Muscle of leg (tissue), 11 donors: ENCODE results near the gene SPEM1. TPM values are rescaled to one million over a fixed set of nuclear protein-coding genes. Genes with fewer than 3 reads are reported as not detected.

Experiments
- DNase-seq: peaks from one replicate; pipeline ENCODE4 v3.0.0; 2013
- H3K27ac ChIP-seq: one replicate; pipeline ENCODE4 v1.5.1; 2013; ENCODE audit warnings: mild to moderate bottlenecking, low read length, control low read depth
- H3K27me3 ChIP-seq: one replicate; pipeline ENCODE4 v1.6.1; 2013; ENCODE audit warnings: low read length; ENCODE audit not compliant: control insufficient read depth, insufficient read depth
- H3K36me3 ChIP-seq: one replicate; pipeline ENCODE4 v1.6.1; 2013; ENCODE audit warnings: low read length; ENCODE audit not compliant: control insufficient read depth, insufficient read depth
- H3K4me1 ChIP-seq: one replicate; pipeline ENCODE4 v1.6.1; 2013; ENCODE audit warnings: low read length; ENCODE audit not compliant: control insufficient read depth, insufficient read depth
- H3K4me3 ChIP-seq: one replicate; pipeline ENCODE4 v1.5.1; 2013; ENCODE audit warnings: low read length, control low read depth
- H3K9me3 ChIP-seq: replicated peaks from 2 replicates; pipeline ENCODE4 v1.6.1; 2013; ENCODE audit warnings: low read depth, low read length; ENCODE audit not compliant: control insufficient read depth
- WGBS: methylation state at CpG from one replicate; pipeline ENCODE4 v1.1.5; 2013; ENCODE audit warnings: missing lambda C conversion rate; ENCODE audit not compliant: insufficient coverage; 5-methylcytosine and 5-hydroxymethylcytosine counted together
- polyA plus RNA-seq, 8 donors: library from polyadenylated mRNA; unstranded; fragments of 120-200 nt; gene quantifications; one replicate each; pipeline versions ENCODE4 v1.2.1 to v1.2.3, GENCODE V29; 2013; ENCODE audit warnings: inconsistent platforms in 1 of 8, low replicate concordance in 1 of 8; ENCODE audit not compliant: insufficient read length in 8 of 8, insufficient read depth in 1 of 8
- total RNA-seq: library from RNA; stranded (reverse); fragments of 120-200 nt; gene quantifications from one replicate; pipeline ENCODE4 v1.2.4, GENCODE V29; 2013

Gene SPEM1
- total and polyA plus RNA-seq, 9 donors: not detected

GRCh38 chr17:7440834-7441195 lies 20.7 kb downstream of the SPEM1 start:
- H3K4me3 ChIP-seq: peak overlapping the region; percentile 46
- H3K36me3 ChIP-seq: no peaks in the 10 kb centered on the region
- peaks cover 81% of the 10 kb centered on the region for H3K4me1 ChIP-seq
- 2% methylated on average over 9 of the region's 12 CpGs for WGBS
- H3K27me3 ChIP-seq: peaks cover 74% of the 10 kb centered on the region
- H3K9me3 ChIP-seq: no peaks in the 10 kb centered on the region
- H3K27ac ChIP-seq: peak overlapping the region; percentile 48
- DNase-seq: peak; percentile 67

GRCh38 chr17:7441266-7441665 lies 21.1 kb downstream of the SPEM1 start:
- DNase-seq: no peak
- no peak overlapping the region for H3K27ac ChIP-seq
- peaks cover 74% of the 10 kb centered on the region for H3K27me3 ChIP-seq
- H3K36me3 ChIP-seq: no peaks in the 10 kb centered on the region
- H3K4me3 ChIP-seq: no peak overlapping the region
- peaks cover 81% of the 10 kb centered on the region for H3K4me1 ChIP-seq
- WGBS: 20% methylated on average over 1 of the region's 7 CpGs
- no peaks in the 10 kb centered on the region for H3K9me3 ChIP-seq

- peaks cover 82% of the 10 kb centered on the region for H3K4me1 ChIP-seq
- peaks cover 3% of the 10 kb centered on the region for H3K36me3 ChIP-seq
- H3K9me3 ChIP-seq: no peaks in the 10 kb centered on the region
- WGBS: 88% methylated on average over 2 of the region's 2 CpGs
- no peak for DNase-seq
- H3K4me3 ChIP-seq: no peak overlapping the region
- H3K27me3 ChIP-seq: peaks cover 76% of the 10 kb centered on the region
- no peak overlapping the region for H3K27ac ChIP-seq
Measured at GRCh38 chr17:7442142-7442541, 22.0 kb downstream of the SPEM1 start.

- Histone ChIP-seq H3K4me3 (no peak overlapping the region), H3K9me3 (no peaks in the 10 kb centered on the region), H3K27ac (peak overlapping the region; percentile 90), H3K4me1 (peaks cover 68% of the 10 kb centered on the region), H3K36me3 (peaks cover 12% of the 10 kb centered on the region), H3K27me3 (peaks cover 71% of the 10 kb centered on the region)
- 67% methylated on average over 3 of the region's 7 CpGs for WGBS
- DNase-seq: no peak
Measured at GRCh38 chr17:7443499-7444485, 23.7 kb downstream of the SPEM1 start.

GRCh38 chr17:7444682-7445618 lies 24.8 kb downstream of the SPEM1 start, which contains the start of gene CHRNB1:
TSS of gene CHRNB1 (plus strand) at chr17:7445061. CDS start at chr17:7445128, 67 bp downstream.
- peak within 1 kb of the TSS; percentile 82 for H3K4me3 ChIP-seq
- H3K9me3 ChIP-seq: no peaks in the 10 kb centered on the region
- H3K36me3 ChIP-seq: peaks cover 12% of the 10 kb centered on the region
- peak within 1 kb of the TSS; percentile 99 for H3K27ac ChIP-seq
- 2% methylated on average over 46 of the region's 51 CpGs for WGBS
- peak; percentile 81 for DNase-seq
- peaks cover 60% of the 10 kb centered on the region for H3K27me3 ChIP-seq
- H3K4me1 ChIP-seq: peaks cover 63% of the 10 kb centered on the region

GRCh38 chr17:7445619-7445968 lies 25.5 kb downstream of the SPEM1 start:
- Histone ChIP-seq H3K27me3 (peaks cover 53% of the 10 kb centered on the region), H3K4me3 (peak overlapping the region; percentile 82), H3K36me3 (peaks cover 12% of the 10 kb centered on the region), H3K27ac (peak overlapping the region; percentile 99), H3K4me1 (peaks cover 56% of the 10 kb centered on the region), H3K9me3 (no peaks in the 10 kb centered on the region)
- WGBS: 7% methylated on average over 13 of the region's 16 CpGs
- peak; percentile 44 for DNase-seq

GRCh38 chr17:7448461-7448860 lies 28.3 kb downstream of the SPEM1 start:
- no peaks in the 10 kb centered on the region for H3K9me3 ChIP-seq
- H3K27ac ChIP-seq: no peak overlapping the region
- peaks cover 14% of the 10 kb centered on the region for H3K36me3 ChIP-seq
- peaks cover 39% of the 10 kb centered on the region for H3K27me3 ChIP-seq
- no peak overlapping the region for H3K4me3 ChIP-seq
- no CpG with 5 or more reads among the region's 7 CpGs for WGBS
- no peak for DNase-seq
- peaks cover 37% of the 10 kb centered on the region for H3K4me1 ChIP-seq

- Histone ChIP-seq H3K27me3 (no peaks in the 10 kb centered on the region), H3K4me3 (no peak overlapping the region), H3K4me1 (peaks cover 12% of the 10 kb centered on the region), H3K9me3 (no peaks in the 10 kb centered on the region), H3K27ac (no peak overlapping the region), H3K36me3 (peaks cover 68% of the 10 kb centered on the region)
- DNase-seq: no peak
- WGBS: no CpG with 5 or more reads among the region's 3 CpGs
Measured at GRCh38 chr17:7459961-7460545, 39.9 kb downstream of the SPEM1 start.

- no peak overlapping the region for H3K27ac ChIP-seq
- H3K4me1 ChIP-seq: peaks cover 8% of the 10 kb centered on the region
- DNase-seq: no peak
- H3K27me3 ChIP-seq: no peaks in the 10 kb centered on the region
- H3K4me3 ChIP-seq: no peak overlapping the region
- WGBS: 97% methylated on average over 6 of the region's 7 CpGs
- peaks cover 71% of the 10 kb centered on the region for H3K36me3 ChIP-seq
- H3K9me3 ChIP-seq: no peaks in the 10 kb centered on the region
Measured at GRCh38 chr17:7460850-7461660, 40.9 kb downstream of the SPEM1 start.
